HEK293 (cell line): Measurements from ENCODE around the gene UGT1A9.

Experiments used
- ELK4 ChIP-seq: IDR thresholded peaks from 2 replicates; pipeline ENCODE4 v1.6.1; 2011; ENCODE audit warnings: mild to moderate bottlenecking, low read depth, low read length, borderline replicate concordance
- YY1 ChIP-seq: fragments of 450-650 bp; formaldehyde crosslinking; IDR thresholded peaks from 2 replicates; pipeline ENCODE4 v1.5.1; 2018; ENCODE audit warnings: missing biosample characterization, missing genetic modification characterization
- ZBTB11 ChIP-seq: fragments of 450-650 bp; formaldehyde crosslinking; conservative IDR thresholded peaks from 2 replicates; pipeline ENCODE4 v1.5.1; 2016; ENCODE audit warnings: low read depth, missing biosample characterization, missing genetic modification characterization
- ZIC2 ChIP-seq: fragments of 450-650 bp; formaldehyde crosslinking; IDR thresholded peaks from 2 replicates; pipeline ENCODE4 v1.5.1; 2016; ENCODE audit warnings: missing biosample characterization, missing genetic modification characterization
- ZNF175 ChIP-seq: fragments of 450-650 bp; formaldehyde crosslinking; IDR thresholded peaks from 2 replicates; pipeline ENCODE4 v1.5.1; 2016; ENCODE audit warnings: missing biosample characterization, missing genetic modification characterization
- ZNF274 ChIP-seq, 2 experiments: fragments of 200-500 bp in 1 of 2; fragments of 450-650 bp in 1 of 2; sonication (Bioruptor generic) in 1 of 2; formaldehyde crosslinking in 1 of 2; IDR thresholded peaks; 2 replicates each; pipeline versions ENCODE4 v1.5.1 to v1.6.1; 2014 to 2016; ENCODE audit warnings: borderline replicate concordance in 1 of 2, inconsistent platforms in 1 of 2, low read length in 1 of 2, missing biosample characterization in 1 of 2, missing genetic modification characterization in 1 of 2
- ZNF302 ChIP-seq: fragments of 450-650 bp; formaldehyde crosslinking; IDR thresholded peaks from 2 replicates; pipeline ENCODE4 v1.5.1; 2016; ENCODE audit warnings: missing biosample characterization, missing genetic modification characterization, low read depth
- ZNF37A ChIP-seq: fragments of 450-650 bp; IDR thresholded peaks from 2 replicates; pipeline ENCODE4 v1.5.1; 2018; ENCODE audit warnings: missing biosample characterization, missing genetic modification characterization
- ZNF558 ChIP-seq: fragments of 450-650 bp; formaldehyde crosslinking; IDR thresholded peaks from 2 replicates; pipeline ENCODE4 v1.5.1; 2016; ENCODE audit warnings: missing biosample characterization, missing genetic modification characterization
- ZNF561 ChIP-seq: fragments of 450-650 bp; IDR thresholded peaks from 2 replicates; pipeline ENCODE4 v1.5.1; 2018; ENCODE audit warnings: missing biosample characterization, missing genetic modification characterization, borderline replicate concordance
- TF ChIP-seq, protein P1 (sequence below): fragments of 450-650 bp; formaldehyde crosslinking; IDR thresholded peaks from 2 replicates; pipeline ENCODE4 v1.5.1; 2016; ENCODE audit warnings: missing biosample characterization, missing genetic modification characterization
- TF ChIP-seq, protein P2 (sequence below): fragments of 450-650 bp; formaldehyde crosslinking; IDR thresholded peaks from 2 replicates; pipeline ENCODE4 v1.5.1; 2016; ENCODE audit warnings: missing biosample characterization, missing genetic modification characterization
- TF ChIP-seq, protein P3 (sequence below): fragments of 450-650 bp; formaldehyde crosslinking; IDR thresholded peaks from 2 replicates; pipeline ENCODE4 v1.5.1; 2016; ENCODE audit warnings: missing biosample characterization, missing genetic modification characterization
- TF ChIP-seq, protein P4 (sequence below): fragments of 450-650 bp; formaldehyde crosslinking; IDR thresholded peaks from 2 replicates; pipeline ENCODE4 v1.5.1; 2017; ENCODE audit warnings: missing biosample characterization, missing genetic modification characterization

- TF ChIP-seq, protein P1, sequence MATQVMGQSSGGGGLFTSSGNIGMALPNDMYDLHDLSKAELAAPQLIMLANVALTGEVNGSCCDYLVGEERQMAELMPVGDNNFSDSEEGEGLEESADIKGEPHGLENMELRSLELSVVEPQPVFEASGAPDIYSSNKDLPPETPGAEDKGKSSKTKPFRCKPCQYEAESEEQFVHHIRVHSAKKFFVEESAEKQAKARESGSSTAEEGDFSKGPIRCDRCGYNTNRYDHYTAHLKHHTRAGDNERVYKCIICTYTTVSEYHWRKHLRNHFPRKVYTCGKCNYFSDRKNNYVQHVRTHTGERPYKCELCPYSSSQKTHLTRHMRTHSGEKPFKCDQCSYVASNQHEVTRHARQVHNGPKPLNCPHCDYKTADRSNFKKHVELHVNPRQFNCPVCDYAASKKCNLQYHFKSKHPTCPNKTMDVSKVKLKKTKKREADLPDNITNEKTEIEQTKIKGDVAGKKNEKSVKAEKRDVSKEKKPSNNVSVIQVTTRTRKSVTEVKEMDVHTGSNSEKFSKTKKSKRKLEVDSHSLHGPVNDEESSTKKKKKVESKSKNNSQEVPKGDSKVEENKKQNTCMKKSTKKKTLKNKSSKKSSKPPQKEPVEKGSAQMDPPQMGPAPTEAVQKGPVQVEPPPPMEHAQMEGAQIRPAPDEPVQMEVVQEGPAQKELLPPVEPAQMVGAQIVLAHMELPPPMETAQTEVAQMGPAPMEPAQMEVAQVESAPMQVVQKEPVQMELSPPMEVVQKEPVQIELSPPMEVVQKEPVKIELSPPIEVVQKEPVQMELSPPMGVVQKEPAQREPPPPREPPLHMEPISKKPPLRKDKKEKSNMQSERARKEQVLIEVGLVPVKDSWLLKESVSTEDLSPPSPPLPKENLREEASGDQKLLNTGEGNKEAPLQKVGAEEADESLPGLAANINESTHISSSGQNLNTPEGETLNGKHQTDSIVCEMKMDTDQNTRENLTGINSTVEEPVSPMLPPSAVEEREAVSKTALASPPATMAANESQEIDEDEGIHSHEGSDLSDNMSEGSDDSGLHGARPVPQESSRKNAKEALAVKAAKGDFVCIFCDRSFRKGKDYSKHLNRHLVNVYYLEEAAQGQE (tag by site-specific recombination) = no peak
- no peak for TF ChIP-seq ZBTB11 (tag by site-specific recombination)
- TF ChIP-seq, protein P2, sequence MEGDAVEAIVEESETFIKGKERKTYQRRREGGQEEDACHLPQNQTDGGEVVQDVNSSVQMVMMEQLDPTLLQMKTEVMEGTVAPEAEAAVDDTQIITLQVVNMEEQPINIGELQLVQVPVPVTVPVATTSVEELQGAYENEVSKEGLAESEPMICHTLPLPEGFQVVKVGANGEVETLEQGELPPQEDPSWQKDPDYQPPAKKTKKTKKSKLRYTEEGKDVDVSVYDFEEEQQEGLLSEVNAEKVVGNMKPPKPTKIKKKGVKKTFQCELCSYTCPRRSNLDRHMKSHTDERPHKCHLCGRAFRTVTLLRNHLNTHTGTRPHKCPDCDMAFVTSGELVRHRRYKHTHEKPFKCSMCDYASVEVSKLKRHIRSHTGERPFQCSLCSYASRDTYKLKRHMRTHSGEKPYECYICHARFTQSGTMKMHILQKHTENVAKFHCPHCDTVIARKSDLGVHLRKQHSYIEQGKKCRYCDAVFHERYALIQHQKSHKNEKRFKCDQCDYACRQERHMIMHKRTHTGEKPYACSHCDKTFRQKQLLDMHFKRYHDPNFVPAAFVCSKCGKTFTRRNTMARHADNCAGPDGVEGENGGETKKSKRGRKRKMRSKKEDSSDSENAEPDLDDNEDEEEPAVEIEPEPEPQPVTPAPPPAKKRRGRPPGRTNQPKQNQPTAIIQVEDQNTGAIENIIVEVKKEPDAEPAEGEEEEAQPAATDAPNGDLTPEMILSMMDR (tag by site-specific recombination) = no peak
- TF ChIP-seq, protein P3, sequence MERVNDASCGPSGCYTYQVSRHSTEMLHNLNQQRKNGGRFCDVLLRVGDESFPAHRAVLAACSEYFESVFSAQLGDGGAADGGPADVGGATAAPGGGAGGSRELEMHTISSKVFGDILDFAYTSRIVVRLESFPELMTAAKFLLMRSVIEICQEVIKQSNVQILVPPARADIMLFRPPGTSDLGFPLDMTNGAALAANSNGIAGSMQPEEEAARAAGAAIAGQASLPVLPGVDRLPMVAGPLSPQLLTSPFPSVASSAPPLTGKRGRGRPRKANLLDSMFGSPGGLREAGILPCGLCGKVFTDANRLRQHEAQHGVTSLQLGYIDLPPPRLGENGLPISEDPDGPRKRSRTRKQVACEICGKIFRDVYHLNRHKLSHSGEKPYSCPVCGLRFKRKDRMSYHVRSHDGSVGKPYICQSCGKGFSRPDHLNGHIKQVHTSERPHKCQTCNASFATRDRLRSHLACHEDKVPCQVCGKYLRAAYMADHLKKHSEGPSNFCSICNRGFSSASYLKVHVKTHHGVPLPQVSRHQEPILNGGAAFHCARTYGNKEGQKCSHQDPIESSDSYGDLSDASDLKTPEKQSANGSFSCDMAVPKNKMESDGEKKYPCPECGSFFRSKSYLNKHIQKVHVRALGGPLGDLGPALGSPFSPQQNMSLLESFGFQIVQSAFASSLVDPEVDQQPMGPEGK (tag by site-specific recombination) = no peak
- TF ChIP-seq ZNF37A (tag by site-specific recombination) = no peak
- no peak for TF ChIP-seq ZNF558 (tag by site-specific recombination)
- no peak for TF ChIP-seq ZIC2 (tag by site-specific recombination)
- TF ChIP-seq ZNF561 (tag by site-specific recombination) = no peak
- no peak for TF ChIP-seq ELK4
- TF ChIP-seq ZNF274 (IDR thresholded peaks at IDR 0.05; ENCODE audit: low read length) = no peak
- no peak for TF ChIP-seq ZNF274 (tag by site-specific recombination; IDR thresholded peaks at IDR 0.05; ENCODE audit: borderline replicate concordance)
- TF ChIP-seq, protein P4, sequence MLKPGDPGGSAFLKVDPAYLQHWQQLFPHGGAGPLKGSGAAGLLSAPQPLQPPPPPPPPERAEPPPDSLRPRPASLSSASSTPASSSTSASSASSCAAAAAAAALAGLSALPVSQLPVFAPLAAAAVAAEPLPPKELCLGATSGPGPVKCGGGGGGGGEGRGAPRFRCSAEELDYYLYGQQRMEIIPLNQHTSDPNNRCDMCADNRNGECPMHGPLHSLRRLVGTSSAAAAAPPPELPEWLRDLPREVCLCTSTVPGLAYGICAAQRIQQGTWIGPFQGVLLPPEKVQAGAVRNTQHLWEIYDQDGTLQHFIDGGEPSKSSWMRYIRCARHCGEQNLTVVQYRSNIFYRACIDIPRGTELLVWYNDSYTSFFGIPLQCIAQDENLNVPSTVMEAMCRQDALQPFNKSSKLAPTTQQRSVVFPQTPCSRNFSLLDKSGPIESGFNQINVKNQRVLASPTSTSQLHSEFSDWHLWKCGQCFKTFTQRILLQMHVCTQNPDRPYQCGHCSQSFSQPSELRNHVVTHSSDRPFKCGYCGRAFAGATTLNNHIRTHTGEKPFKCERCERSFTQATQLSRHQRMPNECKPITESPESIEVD (tag by site-specific recombination) = no peak
- TF ChIP-seq YY1 (tag by site-specific recombination) = no peak
- no peak for TF ChIP-seq ZNF302 (tag by site-specific recombination)
- TF ChIP-seq ZNF175 (tag by site-specific recombination) = no peak
Observed at GRCh38 chr2:233775414-233775813, 103.7 kb downstream of the UGT1A9 start.
